DMS153 (cell line): ENCODE results near the gene CA11.
"Not testable (repeated sequence)": the region's sequence is repeated elsewhere in the genome, so short reads cannot be mapped to it uniquely, and the experiment has no call there.

Experiments used
- DNase-seq: peaks from one replicate; lab custom pipeline; 2025; lab: John Stamatoyannopoulos, UW

CA11 gene

GRCh38 chr19:48641850-48642249 is 4.1 kb downstream of the CA11 start:
- DNase-seq, result no peak

GRCh38 chr19:48639483-48640375 is 6.3 kb downstream of the CA11 start:
- no peak for DNase-seq

DNA sequence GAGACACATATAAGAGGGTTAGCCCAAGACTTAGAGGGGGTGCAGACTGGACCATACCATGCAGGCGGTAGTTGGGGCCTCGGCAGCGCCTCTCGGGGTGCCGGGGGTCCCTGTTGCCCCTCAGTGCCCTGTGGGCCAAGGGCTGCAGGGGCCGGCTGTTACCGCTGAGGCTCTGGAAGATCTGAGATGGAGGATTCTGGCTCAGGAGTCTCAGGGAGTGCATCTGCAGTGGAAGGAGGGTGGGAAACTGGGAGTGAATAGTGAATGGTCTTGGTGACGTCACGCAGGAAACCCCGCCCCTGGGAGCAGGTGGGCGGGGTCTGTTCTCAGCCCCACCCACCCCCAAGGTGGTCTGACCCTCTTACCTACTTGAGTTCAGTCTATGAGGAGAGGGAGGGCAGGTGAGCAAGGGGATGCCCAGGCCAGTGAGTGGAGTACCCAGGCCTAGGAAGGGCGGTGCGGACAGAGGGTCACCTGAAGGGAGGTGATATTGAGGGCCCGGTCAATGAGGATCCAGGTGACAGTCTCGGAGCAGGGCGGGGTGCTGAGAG is 7.1 kb downstream of the CA11 start:
- DNase-seq, result no peak

GRCh38 chr19:48637948-48638830 is 7.8 kb downstream of the CA11 start:
- peak; percentile 85 for DNase-seq

DNA sequence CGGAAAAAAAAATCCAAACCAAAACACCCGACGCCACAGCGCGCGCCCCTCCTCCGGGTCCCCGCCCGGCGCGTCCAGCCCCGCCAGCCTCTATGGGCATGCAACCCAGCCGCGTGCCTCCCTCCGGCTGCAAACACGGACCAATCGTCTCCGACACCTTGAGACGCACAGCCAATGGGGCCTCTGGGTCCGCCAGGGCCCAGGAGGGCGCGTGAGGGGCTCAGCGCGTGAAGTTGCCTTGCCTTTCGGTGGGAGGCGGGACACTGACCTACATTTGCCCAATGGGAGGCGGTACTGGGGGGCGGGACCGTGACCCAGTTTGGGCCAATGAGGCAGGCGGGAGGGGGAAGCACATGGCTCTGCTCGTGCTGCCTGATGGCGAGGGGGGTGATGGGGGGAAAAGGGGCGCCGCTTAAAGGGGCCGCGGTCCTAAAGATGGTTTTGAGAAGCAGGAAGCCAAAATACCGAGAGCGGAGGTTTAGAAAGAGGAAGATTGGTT is 8.5 kb downstream of the CA11 start:
- DNase-seq, result peak; percentile 99

- DNase-seq, result no peak
Measured at GRCh38 chr19:48636859-48637448, 9.0 kb downstream of the CA11 start, which contains the start of gene DBP. TSS of gene DBP (minus strand) at chr19:48637379. CDS start at chr19:48636994, 385 bp downstream.

- no peak for DNase-seq
Measured at GRCh38 chr19:48635966-48636858, 9.8 kb downstream of the CA11 start.

DNA sequence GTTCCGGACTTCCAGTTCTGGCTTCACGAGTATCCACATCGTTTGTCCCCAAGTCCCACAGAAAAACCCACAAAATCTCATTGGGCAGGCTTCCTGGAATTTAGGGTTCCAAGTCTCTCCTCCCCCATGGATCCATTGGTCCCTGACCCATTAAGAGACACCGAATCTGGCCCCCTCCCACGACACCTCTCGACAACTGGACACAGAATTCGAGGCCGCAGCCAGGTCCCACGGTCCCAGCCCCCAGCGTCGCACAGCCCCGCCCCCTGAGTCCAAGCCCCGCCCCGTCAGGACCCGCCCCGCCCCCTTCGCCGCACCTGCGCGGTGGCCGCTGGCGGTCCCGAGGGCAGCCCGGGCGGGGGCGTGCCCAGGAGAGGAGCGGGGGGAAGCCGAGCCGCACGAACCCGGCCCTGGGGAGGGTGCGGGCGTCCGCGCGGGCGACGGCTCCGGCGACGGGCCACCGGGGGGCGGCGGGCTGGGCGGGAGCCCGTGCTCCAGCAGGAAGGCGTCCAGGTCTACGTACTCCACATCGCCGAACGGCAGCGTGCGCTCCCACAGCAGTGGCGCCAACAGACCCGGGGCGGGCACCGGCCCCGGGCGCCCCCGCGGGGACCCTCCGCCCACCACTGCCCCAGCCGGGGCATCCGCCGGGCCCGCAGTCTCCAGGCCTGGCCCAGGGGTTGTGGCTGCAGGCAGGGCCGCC is 10.6 kb downstream of the CA11 start:
- DNase-seq, result peak; percentile 47

- DNase-seq, result peak; percentile 90
Measured at GRCh38 chr19:48634424-48635262, 11.3 kb downstream of the CA11 start.

- DNase-seq, result no peak
Measured at GRCh38 chr19:48634036-48634342, 12.0 kb downstream of the CA11 start.

- no peak for DNase-seq
Measured at GRCh38 chr19:48633148-48634035, 12.6 kb downstream of the CA11 start.

DNA sequence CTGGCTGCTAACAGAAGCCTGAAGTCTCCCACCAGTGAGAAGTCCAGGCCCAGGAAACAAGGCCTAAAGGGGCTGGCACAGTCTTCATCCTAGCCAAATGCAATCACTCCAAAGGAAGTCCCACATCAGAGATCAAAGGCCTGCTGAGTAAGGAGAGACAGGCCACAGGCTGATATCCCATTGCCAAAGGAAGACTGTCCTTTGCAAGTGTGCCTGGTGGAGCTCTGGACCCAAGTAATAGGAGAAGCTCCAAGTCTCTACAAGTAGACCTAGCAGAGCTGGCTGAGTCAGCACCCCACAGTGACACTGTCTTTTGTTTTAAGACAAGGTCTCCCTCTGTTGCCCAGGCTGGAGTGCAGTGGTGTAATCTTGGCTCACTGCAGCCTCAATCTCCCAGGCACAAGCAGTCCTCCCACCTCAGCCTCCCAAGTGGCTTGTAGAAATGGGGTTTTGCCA is 13.3 kb downstream of the CA11 start:
- DNase-seq, result no peak

DNA sequence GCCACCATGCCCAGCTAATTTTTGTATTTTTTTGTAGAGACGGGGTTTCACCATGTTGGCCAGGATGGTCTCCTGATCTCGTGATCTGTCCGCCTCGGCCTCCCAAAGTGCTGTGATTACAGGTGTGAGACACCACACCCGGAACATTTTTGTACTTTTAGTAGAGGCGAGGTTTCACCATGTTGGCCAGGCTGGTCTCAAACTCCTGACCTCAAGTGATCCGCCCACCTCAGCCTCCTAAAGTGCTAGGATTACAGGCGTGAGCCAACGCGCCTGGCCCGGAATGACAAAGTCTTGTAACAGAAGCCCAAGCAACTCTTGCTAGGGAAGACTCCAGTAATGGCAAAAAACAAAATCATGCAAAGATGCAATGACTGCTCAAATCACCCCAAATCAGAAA is 13.7 kb downstream of the CA11 start:
- not testable (repeated sequence) for DNase-seq

- no peak for DNase-seq
Measured at GRCh38 chr19:48631225-48631624, 14.8 kb downstream of the CA11 start.

DNA sequence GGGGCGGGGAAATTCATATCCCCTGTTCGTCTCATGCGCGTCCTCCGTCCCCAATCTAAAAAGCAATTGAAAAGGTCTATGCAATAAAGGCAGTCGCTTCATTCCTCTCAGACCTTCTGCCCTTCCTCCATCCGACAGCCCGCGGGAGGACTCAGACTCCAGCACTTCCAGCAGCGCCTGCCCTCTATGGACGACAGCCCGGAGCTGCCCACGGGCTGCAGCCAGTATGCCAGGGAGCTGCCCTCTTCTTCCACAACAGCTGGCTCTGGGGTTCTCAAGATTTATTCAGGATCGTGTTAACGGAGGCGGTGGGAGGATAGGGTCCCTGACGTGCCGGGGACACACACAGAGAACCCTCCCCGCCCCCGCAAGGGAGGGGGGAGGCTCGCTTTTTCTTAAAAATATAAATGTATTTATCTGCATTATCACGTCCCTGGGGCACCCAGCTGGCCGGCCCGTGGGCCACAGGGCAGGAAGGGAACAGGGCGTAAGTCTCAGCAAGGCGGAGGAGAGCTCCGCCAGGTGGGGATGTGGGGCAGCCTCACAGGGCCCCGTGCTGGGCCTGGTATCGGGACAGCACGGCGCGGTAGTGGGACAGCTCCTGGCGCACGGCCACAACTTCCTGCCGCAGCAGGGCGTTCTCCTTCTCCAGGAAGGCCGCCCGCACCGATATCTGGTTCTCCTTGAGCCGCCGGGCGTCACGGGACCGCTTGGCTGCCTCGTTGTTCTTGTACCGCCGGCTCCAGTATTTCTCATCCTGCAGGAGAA is 15.5 kb downstream of the CA11 start:
- no peak for DNase-seq

DNA sequence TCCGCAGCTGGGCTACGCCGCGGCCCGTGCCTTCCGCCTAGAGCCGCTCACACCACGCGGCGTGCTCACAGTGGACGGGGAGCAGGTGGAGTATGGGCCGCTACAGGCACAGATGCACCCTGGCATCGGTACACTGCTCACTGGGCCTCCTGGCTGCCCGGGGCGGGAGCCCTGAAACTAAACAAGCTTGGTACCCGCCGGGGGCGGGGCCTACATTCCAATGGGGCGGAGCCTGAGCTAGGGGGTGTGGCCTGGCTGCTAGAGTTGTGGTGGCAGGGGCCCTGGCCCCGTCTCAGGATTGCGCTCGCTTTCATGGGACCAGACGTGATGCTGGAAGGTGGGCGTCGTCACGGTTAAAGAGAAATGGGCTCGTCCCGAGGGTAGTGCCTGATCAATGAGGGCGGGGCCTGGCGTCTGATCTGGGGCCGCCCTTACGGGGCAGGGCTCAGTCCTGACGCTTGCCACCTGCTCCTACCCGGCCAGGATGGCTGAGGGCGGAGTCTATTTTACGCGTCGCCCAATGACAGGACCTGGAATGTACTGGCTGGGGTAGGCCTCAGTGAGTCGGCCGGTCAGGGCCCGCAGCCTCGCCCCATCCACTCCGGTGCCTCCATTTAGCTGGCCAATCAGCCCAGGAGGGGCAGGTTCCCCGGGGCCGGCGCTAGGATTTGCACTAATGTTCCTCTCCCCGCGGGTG is 16.2 kb downstream of the CA11 start:
- peak; percentile 95 for DNase-seq

DNA sequence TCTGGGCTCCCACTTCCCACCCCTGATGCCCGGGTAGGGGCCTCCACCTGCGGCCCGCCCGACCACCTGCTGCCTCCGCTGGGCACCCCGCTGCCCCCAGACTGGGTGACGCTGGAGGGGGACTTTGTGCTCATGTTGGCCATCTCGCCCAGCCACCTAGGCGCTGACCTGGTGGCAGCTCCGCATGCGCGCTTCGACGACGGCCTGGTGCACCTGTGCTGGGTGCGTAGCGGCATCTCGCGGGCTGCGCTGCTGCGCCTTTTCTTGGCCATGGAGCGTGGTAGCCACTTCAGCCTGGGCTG is 16.7 kb downstream of the CA11 start:
- no peak for DNase-seq
